A549 (cell line): Measurements from ENCODE around the gene RAP1GDS1.

Source experiments
- BCL3 ChIP-seq: fragments of >200 bp; sonication (Bioruptor Twin); formaldehyde crosslinking; IDR thresholded peaks from 3 replicates; pipeline ENCODE4 v1.6.1; 2016
- ELK1 ChIP-seq: fragments of 150-350 bp; IDR thresholded peaks from 2 replicates; pipeline ENCODE4 v1.6.1; 2014; ENCODE audit warnings: low read depth, mild to moderate bottlenecking, low read length
- FOSL2 ChIP-seq, 2 experiments: fragments of 450-650 bp in 1 of 2; fragments of >200 bp in 1 of 2; sonication (Bioruptor Twin) in 1 of 2; formaldehyde crosslinking; IDR thresholded peaks; 2 replicates each; pipeline versions ENCODE4 v1.5.0 to v1.6.1; 2016 to 2020; ENCODE audit warnings: mild to moderate bottlenecking in 1 of 2, moderate library complexity in 1 of 2
- JUNB ChIP-seq: fragments of >200 bp; sonication (Bioruptor Twin); formaldehyde crosslinking; IDR thresholded peaks from 2 replicates; pipeline ENCODE4 v1.6.1; 2016
- POLR2A ChIP-seq: IDR thresholded peaks from 2 replicates; pipeline ENCODE4 v1.6.1; 2012; ENCODE audit warnings: mild to moderate bottlenecking, low read length
- SMC3 ChIP-seq: fragments of >200 bp; sonication (Bioruptor Twin); formaldehyde crosslinking; IDR thresholded peaks from 3 replicates; pipeline ENCODE4 v1.6.1; 2018; ENCODE audit warnings: inconsistent platforms
- TF ChIP-seq, protein P1 (sequence below): fragments of >200 bp; sonication (Bioruptor Twin); formaldehyde crosslinking; IDR thresholded peaks from 3 replicates; pipeline ENCODE4 v1.5.1; 2016
- TF ChIP-seq, protein P2 (sequence below): fragments of >200 bp; sonication (Bioruptor Twin); formaldehyde crosslinking; IDR thresholded peaks from 2 replicates; pipeline ENCODE4 v1.6.1; 2016

DNA sequence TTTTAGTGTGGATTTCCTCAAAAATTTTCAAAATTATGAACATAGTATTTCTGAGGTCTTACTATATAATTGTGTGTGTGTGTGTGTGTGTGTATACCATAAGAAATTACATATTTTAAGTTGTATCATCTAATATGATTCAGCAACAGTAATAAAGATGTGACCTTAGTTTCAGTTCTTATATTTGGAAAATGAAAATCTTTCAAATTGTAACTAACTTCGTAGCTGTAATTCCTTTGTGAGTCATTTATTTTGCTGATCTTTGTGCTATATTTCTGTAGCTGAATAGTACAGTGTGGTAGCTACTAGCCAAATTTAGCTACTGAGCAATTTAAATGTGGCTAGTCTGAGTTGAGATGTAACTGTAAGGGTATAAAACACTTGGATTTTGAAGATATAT lies 116.4 kb downstream of the RAP1GDS1 start:
- TF ChIP-seq, protein P1, sequence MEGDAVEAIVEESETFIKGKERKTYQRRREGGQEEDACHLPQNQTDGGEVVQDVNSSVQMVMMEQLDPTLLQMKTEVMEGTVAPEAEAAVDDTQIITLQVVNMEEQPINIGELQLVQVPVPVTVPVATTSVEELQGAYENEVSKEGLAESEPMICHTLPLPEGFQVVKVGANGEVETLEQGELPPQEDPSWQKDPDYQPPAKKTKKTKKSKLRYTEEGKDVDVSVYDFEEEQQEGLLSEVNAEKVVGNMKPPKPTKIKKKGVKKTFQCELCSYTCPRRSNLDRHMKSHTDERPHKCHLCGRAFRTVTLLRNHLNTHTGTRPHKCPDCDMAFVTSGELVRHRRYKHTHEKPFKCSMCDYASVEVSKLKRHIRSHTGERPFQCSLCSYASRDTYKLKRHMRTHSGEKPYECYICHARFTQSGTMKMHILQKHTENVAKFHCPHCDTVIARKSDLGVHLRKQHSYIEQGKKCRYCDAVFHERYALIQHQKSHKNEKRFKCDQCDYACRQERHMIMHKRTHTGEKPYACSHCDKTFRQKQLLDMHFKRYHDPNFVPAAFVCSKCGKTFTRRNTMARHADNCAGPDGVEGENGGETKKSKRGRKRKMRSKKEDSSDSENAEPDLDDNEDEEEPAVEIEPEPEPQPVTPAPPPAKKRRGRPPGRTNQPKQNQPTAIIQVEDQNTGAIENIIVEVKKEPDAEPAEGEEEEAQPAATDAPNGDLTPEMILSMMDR, result no peak
- TF ChIP-seq POLR2A (no peak), FOSL2 (IDR thresholded peaks at IDR 0.05) (no peak), FOSL2 (CRISPR knock-in tag; IDR thresholded peaks at IDR 0.05) (no peak), BCL3 (no peak), ELK1 (no peak), SMC3 (no peak), JUNB (no peak)
- TF ChIP-seq, protein P2, sequence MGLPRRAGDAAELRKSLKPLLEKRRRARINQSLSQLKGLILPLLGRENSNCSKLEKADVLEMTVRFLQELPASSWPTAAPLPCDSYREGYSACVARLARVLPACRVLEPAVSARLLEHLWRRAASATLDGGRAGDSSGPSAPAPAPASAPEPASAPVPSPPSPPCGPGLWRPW, result no peak
